NK-92 treated with Interleukin-12 subunit alpha and Interleukin-12 subunit beta, amount 100 ng/mL, for 24 hours (cell line): ENCODE results near the gene PLCB4.

Source experiments
- DNase-seq: peaks from one replicate; lab custom pipeline; 2025; lab: John Stamatoyannopoulos, UW

Gene PLCB4

GRCh38 chr20:9179193-9179802, 110.4 kb downstream of the PLCB4 start:
- DNase-seq, result no peak

DNA sequence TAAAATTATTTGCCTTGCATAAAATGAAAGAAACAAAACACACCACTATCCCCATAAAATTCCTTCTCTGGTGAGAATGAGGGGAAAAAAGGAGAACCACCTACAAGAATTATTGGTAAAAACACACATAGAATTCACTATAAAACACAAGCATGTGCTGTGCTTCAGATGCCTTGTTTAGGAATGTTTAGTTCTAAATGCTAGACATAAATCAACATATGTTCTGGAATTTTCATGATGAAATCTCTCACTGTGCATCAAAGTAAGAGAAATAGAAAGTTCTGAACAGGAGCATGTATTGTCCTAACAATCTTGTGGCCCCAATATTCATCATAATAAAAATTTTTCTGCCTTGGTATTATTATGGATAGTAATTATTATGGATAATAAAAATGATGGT, 111.0 kb downstream of the PLCB4 start:
- DNase-seq, result no peak

GRCh38 chr20:9180481-9181257, 111.8 kb downstream of the PLCB4 start:
- DNase-seq, result no peak

DNA sequence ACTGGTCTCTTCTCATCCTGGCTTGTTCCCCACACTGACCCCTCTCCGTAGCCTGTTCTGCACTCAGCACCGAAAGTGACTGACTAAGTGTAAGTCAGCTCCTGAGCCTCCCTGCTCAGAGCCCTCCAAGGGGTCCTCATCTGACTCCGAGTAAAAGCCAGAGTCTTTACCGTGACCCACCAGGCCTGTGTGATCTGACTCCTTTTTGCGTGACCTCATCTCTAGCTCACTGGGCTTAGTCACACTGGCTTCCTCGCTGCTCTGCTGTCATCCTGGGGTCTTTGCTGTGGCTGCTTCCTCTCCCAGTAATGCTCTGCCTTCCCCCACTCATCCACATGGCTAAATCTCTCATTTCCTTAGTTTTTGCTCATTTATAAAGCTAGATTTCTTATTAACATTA, 116.6 kb downstream of the PLCB4 start:
- no peak for DNase-seq

DNA sequence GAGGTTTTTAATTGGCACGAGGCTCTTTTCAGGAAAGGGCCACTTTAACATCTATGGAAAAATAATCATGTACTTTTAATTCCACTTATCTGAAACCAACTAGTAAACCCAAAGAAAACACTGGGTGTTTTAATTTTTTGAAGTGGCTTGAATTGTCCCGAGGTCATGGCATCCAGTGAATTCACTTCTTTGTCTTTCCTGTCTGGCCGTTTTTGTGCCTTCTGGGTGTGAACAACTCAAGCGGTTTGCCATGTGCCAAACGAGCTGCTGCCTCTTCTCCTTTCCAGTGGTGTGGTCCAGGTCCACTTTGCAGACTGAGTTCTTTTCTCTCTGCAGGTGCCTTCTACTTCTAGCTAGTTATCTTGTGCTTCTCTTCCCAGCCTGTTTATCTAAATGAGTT, 117.5 kb downstream of the PLCB4 start:
- DNase-seq, result no peak

- no peak for DNase-seq
Measured at GRCh38 chr20:9195031-9195430, 126.1 kb downstream of the PLCB4 start.

- no peak for DNase-seq
Measured at GRCh38 chr20:9196110-9196509, 127.2 kb downstream of the PLCB4 start.

- no peak for DNase-seq
Measured at GRCh38 chr20:9198460-9198859, 129.6 kb downstream of the PLCB4 start.

DNA sequence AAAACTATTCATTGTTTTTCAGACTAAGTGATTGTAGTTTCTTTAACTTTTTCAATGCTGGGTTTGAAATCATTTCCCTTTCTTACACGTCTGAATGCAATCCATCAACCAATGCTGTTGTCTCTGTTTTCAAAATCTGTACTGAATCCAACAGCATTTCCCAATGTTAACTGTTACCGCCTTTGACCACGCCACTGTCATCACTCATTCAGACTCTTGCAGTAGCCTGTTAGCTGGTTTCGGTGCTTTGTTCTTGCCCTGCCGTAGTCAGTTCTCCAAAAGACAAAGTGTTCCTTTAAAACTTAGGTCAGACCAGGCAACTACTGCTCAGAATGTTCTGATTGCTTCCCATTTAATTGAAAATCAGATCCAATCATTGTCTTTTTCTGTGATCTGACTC, 131.3 kb downstream of the PLCB4 start:
- no peak for DNase-seq

DNA sequence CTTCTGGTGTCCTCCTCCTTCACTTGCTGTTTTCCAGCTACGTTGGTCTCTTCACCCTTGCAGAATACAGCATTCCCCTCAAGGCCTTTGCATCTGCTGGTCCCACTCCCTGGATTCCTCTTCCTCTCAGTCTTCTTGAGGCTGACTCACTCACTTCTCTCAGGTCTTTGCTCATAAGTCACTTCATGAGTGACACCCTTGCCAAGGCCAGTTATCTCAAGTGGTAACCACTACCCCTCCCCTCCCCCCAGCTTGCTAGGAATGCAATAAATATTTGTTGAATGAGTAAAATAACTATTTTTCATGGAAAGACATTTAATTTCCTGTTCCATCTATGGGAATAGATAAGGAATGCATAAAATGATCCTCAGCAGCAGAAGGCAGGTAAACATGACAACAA, 131.7 kb downstream of the PLCB4 start:
- DNase-seq, result no peak

- DNase-seq, result no peak
Measured at GRCh38 chr20:9202420-9203080, 133.7 kb downstream of the PLCB4 start.

DNA sequence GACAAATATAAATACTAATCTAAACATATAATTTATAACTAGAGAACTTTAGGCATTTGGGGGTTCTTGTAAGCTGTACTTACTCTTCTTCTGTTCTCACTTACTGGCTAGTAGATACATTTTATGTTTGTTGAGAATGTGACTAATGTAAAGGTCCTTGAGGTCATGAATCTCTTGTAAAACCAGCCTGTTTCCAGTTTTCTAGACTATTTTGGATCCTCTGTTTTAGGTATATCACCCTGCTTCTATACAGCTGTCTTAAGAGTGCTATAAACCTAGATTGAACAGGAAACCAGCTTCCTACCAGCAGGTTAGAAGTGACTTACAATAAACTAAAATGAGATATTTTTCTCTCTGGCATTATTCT, 134.2 kb downstream of the PLCB4 start:
- no peak for DNase-seq

DNA sequence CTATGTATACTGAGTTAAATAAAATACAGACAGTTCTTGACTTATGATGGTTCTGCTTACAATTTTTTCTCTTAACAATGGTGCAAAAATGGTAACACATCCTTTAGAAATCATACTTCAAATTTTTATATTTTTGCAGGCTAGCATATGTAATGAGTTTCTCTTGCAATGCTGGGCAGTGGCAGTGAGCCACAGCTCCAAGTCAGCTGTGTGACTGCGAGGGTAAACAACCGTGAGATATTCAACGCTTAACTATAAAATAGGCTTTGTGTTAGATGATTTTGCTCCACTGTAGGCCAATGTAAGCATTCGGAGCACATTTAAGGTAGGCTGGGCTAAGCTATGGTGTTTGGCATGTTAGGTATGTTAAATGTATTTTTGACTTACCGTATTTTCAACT, 136.1 kb downstream of the PLCB4 start:
- DNase-seq, result no peak

- DNase-seq, result no peak
Measured at GRCh38 chr20:9206486-9206885, 137.6 kb downstream of the PLCB4 start.

DNA sequence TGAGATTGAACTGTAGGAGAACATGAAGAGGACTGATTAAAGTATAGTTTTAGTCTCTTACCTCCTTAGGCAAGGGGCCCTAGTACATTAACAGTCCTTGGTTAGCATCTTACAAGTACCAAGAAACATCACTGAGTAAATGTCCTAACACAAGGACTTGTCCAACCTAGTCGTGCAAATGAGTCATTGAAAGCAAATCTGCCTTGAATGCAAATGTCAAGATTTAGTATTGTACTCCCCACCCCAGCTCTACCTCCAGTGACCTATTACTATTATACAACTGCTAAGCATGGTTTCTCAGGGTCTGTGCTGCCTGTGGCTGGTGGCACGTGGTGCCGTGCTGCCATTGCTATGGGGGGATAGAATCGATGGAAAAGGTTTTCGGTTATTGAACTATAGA, 138.4 kb downstream of the PLCB4 start:
- no peak for DNase-seq

- no peak for DNase-seq
Measured at GRCh38 chr20:9210356-9210755, 141.5 kb downstream of the PLCB4 start.

GRCh38 chr20:9211016-9211760, 142.3 kb downstream of the PLCB4 start:
- no peak for DNase-seq

DNA sequence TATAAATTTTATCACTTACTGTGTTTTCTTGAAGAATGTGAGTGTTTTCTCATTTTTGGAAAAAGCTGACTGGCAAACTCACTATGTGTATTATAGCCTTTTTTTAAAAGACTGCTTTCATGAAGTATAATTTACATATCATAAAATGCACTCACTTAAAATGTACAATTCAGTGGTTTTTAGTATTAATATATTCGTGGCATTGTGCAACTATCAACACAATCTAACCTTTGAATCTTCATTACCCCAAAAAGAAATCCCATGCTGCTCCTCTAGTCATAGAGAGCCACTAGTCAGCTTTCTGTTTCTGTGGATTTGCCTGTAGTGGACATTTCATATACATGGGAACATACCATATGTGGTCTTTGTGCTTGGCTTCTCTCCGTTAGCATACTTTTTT, 143.8 kb downstream of the PLCB4 start:
- no peak for DNase-seq

- no peak for DNase-seq
Measured at GRCh38 chr20:9214685-9215084, 145.8 kb downstream of the PLCB4 start.

GRCh38 chr20:9215539-9215938, 146.7 kb downstream of the PLCB4 start:
- DNase-seq, result no peak

DNA sequence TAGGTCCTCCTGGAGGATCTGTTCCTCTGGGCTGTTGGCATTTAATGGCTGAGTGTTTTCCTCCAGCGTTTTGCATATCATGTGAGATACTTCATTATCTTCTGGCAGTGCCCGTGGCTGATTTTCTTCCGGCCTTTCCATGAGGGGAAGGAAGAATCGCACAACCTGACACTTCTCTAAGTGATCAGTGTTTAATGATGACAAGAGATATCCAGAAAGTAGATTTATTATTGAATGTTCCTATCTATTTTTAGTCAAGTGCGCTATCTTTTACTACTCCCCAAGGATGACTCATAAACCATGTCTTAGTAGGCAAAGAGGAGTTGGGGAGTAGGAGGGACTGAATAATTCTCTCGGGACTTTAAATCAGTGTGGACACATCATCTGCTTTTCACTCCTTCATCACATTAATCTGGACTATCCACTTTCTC, 149.7 kb downstream of the PLCB4 start:
- DNase-seq, result no peak

DNA sequence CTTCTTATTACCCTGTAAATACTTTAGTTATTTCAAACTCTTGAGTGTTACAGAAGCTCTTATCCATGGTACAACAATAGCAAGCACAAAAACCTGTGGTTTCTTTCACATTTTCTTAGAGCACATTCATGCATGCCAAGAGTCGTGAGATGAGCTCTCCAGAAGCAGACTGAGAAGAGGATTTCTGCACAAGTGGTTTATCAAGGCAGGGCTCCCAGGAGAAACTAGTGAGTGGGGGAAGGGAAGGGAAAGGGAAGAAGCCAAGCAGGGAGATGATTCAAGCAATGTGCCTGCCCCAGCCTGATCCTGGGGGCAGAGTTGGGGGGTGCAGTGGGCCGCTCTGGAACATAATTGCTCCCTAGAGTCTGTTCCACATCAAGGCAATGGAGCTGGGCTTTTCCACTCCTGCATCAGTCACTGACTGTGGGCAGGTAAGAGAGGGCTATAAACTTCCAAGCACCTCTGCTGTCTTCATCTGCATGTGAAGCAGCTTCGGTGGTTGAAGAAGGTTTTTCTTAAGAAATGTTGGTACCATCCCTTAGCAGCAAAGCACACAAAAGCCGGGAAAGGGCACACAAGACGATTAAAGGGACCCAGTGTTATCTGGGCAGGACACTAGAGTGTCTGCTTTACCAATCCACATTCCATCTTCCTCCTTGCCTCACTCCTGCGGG, 152.1 kb downstream of the PLCB4 start:
- DNase-seq, result no peak
